Measurements from ENCODE around the gene PFKFB3.

The PFKFB3 gene

GRCh38 chr10:6259153-6259552, 56.4 kb downstream of the PFKFB3 start:
- Histone ChIP-seq H3K4me1 (ENCODE audit: control insufficient read depth in 5 of 5, insufficient read depth in 5 of 5, low read length in 5 of 5) (peaks cover 0 to 2% (median 0%) of the 10 kb centered on the region in 5 donors), H3K9me3 (ENCODE audit: control insufficient read depth in 5 of 5, low read length in 5 of 5) (peaks cover 0 to 2% (median 0%) of the 10 kb centered on the region in 5 donors), H3K27ac (ENCODE audit: low read depth, low read length) (no peak overlapping the region), H3K36me3 (ENCODE audit: control insufficient read depth in 5 of 5, insufficient read depth in 5 of 5, low read length in 5 of 5) (peaks cover 3 to 12% (median 6%) of the 10 kb centered on the region in 5 donors), H3K9ac (ENCODE audit: low read length in 5 of 5) (no peak overlapping the region), H3K27me3 (ENCODE audit: control insufficient read depth in 5 of 5, insufficient read depth in 4 of 5, low read length in 5 of 5) (no peaks in the 10 kb centered on the region), H3K4me3 (ENCODE audit: low read depth in 1 of 5, low read length in 5 of 5) (no peak overlapping the region)

- H3K36me3 ChIP-seq (ENCODE audit: control insufficient read depth in 5 of 5, insufficient read depth in 5 of 5, low read length in 5 of 5), result peaks cover 0 to 8% (median 2%) of the 10 kb centered on the region in 5 donors
Observed at GRCh38 chr10:6260843-6261242, 58.1 kb downstream of the PFKFB3 start.

GRCh38 chr10:6267941-6268340, 65.2 kb downstream of the PFKFB3 start:
- Histone ChIP-seq H3K9ac (ENCODE audit: low read length in 5 of 5) (no peak overlapping the region), H3K36me3 (ENCODE audit: control insufficient read depth in 5 of 5, insufficient read depth in 5 of 5, low read length in 5 of 5) (peaks cover 0 to 3% (median 0%) of the 10 kb centered on the region in 5 donors), H3K27me3 (ENCODE audit: control insufficient read depth in 5 of 5, insufficient read depth in 4 of 5, low read length in 5 of 5) (no peaks in the 10 kb centered on the region), H3K27ac (ENCODE audit: low read depth, low read length) (no peak overlapping the region), H3K4me3 (ENCODE audit: low read depth in 1 of 5, low read length in 5 of 5) (no peak overlapping the region), H3K9me3 (ENCODE audit: control insufficient read depth in 5 of 5, low read length in 5 of 5) (no peaks in the 10 kb centered on the region), H3K4me1 (ENCODE audit: control insufficient read depth in 5 of 5, insufficient read depth in 5 of 5, low read length in 5 of 5) (peaks cover 0 to 2% (median 0%) of the 10 kb centered on the region in 5 donors)

More at GRCh38 chr10:6260843-6261242, 58.1 kb downstream of the PFKFB3 start:
- H3K27ac ChIP-seq (ENCODE audit: low read depth, low read length), result no peak overlapping the region
- no peaks in the 10 kb centered on the region for H3K27me3 ChIP-seq (ENCODE audit: control insufficient read depth in 5 of 5, insufficient read depth in 4 of 5, low read length in 5 of 5)
- H3K4me3 ChIP-seq (ENCODE audit: low read depth in 1 of 5, low read length in 5 of 5), result no peak overlapping the region
- H3K9ac ChIP-seq (ENCODE audit: low read length in 5 of 5), result no peak overlapping the region
- peaks cover 0 to 2% (median 0%) of the 10 kb centered on the region in 5 donors for H3K4me1 ChIP-seq (ENCODE audit: control insufficient read depth in 5 of 5, insufficient read depth in 5 of 5, low read length in 5 of 5)
- H3K9me3 ChIP-seq (ENCODE audit: control insufficient read depth in 5 of 5, low read length in 5 of 5), result peaks cover 0 to 2% (median 0%) of the 10 kb centered on the region in 5 donors

GRCh38 chr10:6269432-6269831, 66.7 kb downstream of the PFKFB3 start:
- Histone ChIP-seq H3K27me3 (ENCODE audit: control insufficient read depth in 5 of 5, insufficient read depth in 4 of 5, low read length in 5 of 5) (no peaks in the 10 kb centered on the region), H3K36me3 (ENCODE audit: control insufficient read depth in 5 of 5, insufficient read depth in 5 of 5, low read length in 5 of 5) (peaks cover 0 to 4% (median 0%) of the 10 kb centered on the region in 5 donors), H3K9me3 (ENCODE audit: control insufficient read depth in 5 of 5, low read length in 5 of 5) (no peaks in the 10 kb centered on the region), H3K4me1 (ENCODE audit: control insufficient read depth in 5 of 5, insufficient read depth in 5 of 5, low read length in 5 of 5) (peaks cover 0 to 1% (median 0%) of the 10 kb centered on the region in 5 donors), H3K27ac (ENCODE audit: low read depth, low read length) (no peak overlapping the region), H3K9ac (ENCODE audit: low read length in 5 of 5) (no peak overlapping the region), H3K4me3 (ENCODE audit: low read depth in 1 of 5, low read length in 5 of 5) (no peak overlapping the region)

GRCh38 chr10:6269953-6270867, 67.5 kb downstream of the PFKFB3 start:
- Histone ChIP-seq H3K4me3 (ENCODE audit: low read depth in 1 of 5, low read length in 5 of 5) (no peak overlapping the region), H3K4me1 (ENCODE audit: control insufficient read depth in 5 of 5, insufficient read depth in 5 of 5, low read length in 5 of 5) (peaks cover 1 to 8% (median 7%) of the 10 kb centered on the region in 5 donors), H3K9me3 (ENCODE audit: control insufficient read depth in 5 of 5, low read length in 5 of 5) (no peaks in the 10 kb centered on the region), H3K27ac (ENCODE audit: low read depth, low read length) (no peak overlapping the region), H3K9ac (ENCODE audit: low read length in 5 of 5) (no peak overlapping the region), H3K36me3 (ENCODE audit: control insufficient read depth in 5 of 5, insufficient read depth in 5 of 5, low read length in 5 of 5) (peaks cover 0 to 4% (median 0%) of the 10 kb centered on the region in 5 donors), H3K27me3 (ENCODE audit: control insufficient read depth in 5 of 5, insufficient read depth in 4 of 5, low read length in 5 of 5) (peaks cover 0 to under 1% (median 0%) of the 10 kb centered on the region in 5 donors)

- H3K27ac ChIP-seq (ENCODE audit: low read depth, low read length), result no peak overlapping the region
- H3K27me3 ChIP-seq (ENCODE audit: control insufficient read depth in 5 of 5, insufficient read depth in 4 of 5, low read length in 5 of 5), result peaks cover 0 to 4% (median 0%) of the 10 kb centered on the region in 5 donors
- peaks cover 4 to 13% (median 11%) of the 10 kb centered on the region in 5 donors for H3K4me1 ChIP-seq (ENCODE audit: control insufficient read depth in 5 of 5, insufficient read depth in 5 of 5, low read length in 5 of 5)
- no peak overlapping the region for H3K4me3 ChIP-seq (ENCODE audit: low read depth in 1 of 5, low read length in 5 of 5)
- H3K9me3 ChIP-seq (ENCODE audit: control insufficient read depth in 5 of 5, low read length in 5 of 5), result no peaks in the 10 kb centered on the region
- H3K36me3 ChIP-seq (ENCODE audit: control insufficient read depth in 5 of 5, insufficient read depth in 5 of 5, low read length in 5 of 5), result peaks cover 0 to 4% (median 0%) of the 10 kb centered on the region in 5 donors
- no peak overlapping the region for H3K9ac ChIP-seq (ENCODE audit: low read length in 5 of 5)
Observed at GRCh38 chr10:6270951-6271350, 68.2 kb downstream of the PFKFB3 start.

- Histone ChIP-seq H3K4me1 (ENCODE audit: control insufficient read depth in 5 of 5, insufficient read depth in 5 of 5, low read length in 5 of 5) (peaks cover 4 to 14% (median 13%) of the 10 kb centered on the region in 5 donors), H3K36me3 (ENCODE audit: control insufficient read depth in 5 of 5, insufficient read depth in 5 of 5, low read length in 5 of 5) (peaks cover 0 to 4% (median 0%) of the 10 kb centered on the region in 5 donors), H3K9ac (ENCODE audit: low read length in 5 of 5) (no peak overlapping the region), H3K27me3 (ENCODE audit: control insufficient read depth in 5 of 5, insufficient read depth in 4 of 5, low read length in 5 of 5) (peaks cover 0 to 4% (median 0%) of the 10 kb centered on the region in 5 donors), H3K27ac (ENCODE audit: low read depth, low read length) (no peak overlapping the region), H3K4me3 (ENCODE audit: low read depth in 1 of 5, low read length in 5 of 5) (no peak overlapping the region), H3K9me3 (ENCODE audit: control insufficient read depth in 5 of 5, low read length in 5 of 5) (no peaks in the 10 kb centered on the region)
Observed at GRCh38 chr10:6271663-6272062, 68.9 kb downstream of the PFKFB3 start.

GRCh38 chr10:6272126-6272525, 69.4 kb downstream of the PFKFB3 start:
- Histone ChIP-seq H3K27ac (ENCODE audit: low read depth, low read length) (no peak overlapping the region), H3K36me3 (ENCODE audit: control insufficient read depth in 5 of 5, insufficient read depth in 5 of 5, low read length in 5 of 5) (peaks cover 0 to 4% (median 0%) of the 10 kb centered on the region in 5 donors), H3K9ac (ENCODE audit: low read length in 5 of 5) (no peak overlapping the region), H3K4me3 (ENCODE audit: low read depth in 1 of 5, low read length in 5 of 5) (no peak overlapping the region), H3K4me1 (ENCODE audit: control insufficient read depth in 5 of 5, insufficient read depth in 5 of 5, low read length in 5 of 5) (peaks cover 4 to 14% (median 13%) of the 10 kb centered on the region in 5 donors), H3K27me3 (ENCODE audit: control insufficient read depth in 5 of 5, insufficient read depth in 4 of 5, low read length in 5 of 5) (peaks cover 0 to 4% (median 0%) of the 10 kb centered on the region in 5 donors), H3K9me3 (ENCODE audit: control insufficient read depth in 5 of 5, low read length in 5 of 5) (no peaks in the 10 kb centered on the region)

GRCh38 chr10:6273351-6273750, 70.6 kb downstream of the PFKFB3 start:
- H3K27ac ChIP-seq (ENCODE audit: low read depth, low read length), result no peak overlapping the region
- peaks cover 0 to 4% (median 0%) of the 10 kb centered on the region in 5 donors for H3K27me3 ChIP-seq (ENCODE audit: control insufficient read depth in 5 of 5, insufficient read depth in 4 of 5, low read length in 5 of 5)
- H3K4me3 ChIP-seq (ENCODE audit: low read depth in 1 of 5, low read length in 5 of 5), result no peak overlapping the region
- H3K9ac ChIP-seq (ENCODE audit: low read length in 5 of 5), result no peak overlapping the region
- H3K9me3 ChIP-seq (ENCODE audit: control insufficient read depth in 5 of 5, low read length in 5 of 5), result no peaks in the 10 kb centered on the region
- peaks cover 0 to 4% (median 0%) of the 10 kb centered on the region in 5 donors for H3K36me3 ChIP-seq (ENCODE audit: control insufficient read depth in 5 of 5, insufficient read depth in 5 of 5, low read length in 5 of 5)
- peaks cover 4 to 14% (median 13%) of the 10 kb centered on the region in 5 donors for H3K4me1 ChIP-seq (ENCODE audit: control insufficient read depth in 5 of 5, insufficient read depth in 5 of 5, low read length in 5 of 5)

- Histone ChIP-seq H3K4me3 (ENCODE audit: low read depth in 1 of 5, low read length in 5 of 5) (no peak overlapping the region), H3K9me3 (ENCODE audit: control insufficient read depth in 5 of 5, low read length in 5 of 5) (no peaks in the 10 kb centered on the region), H3K27ac (ENCODE audit: low read depth, low read length) (no peak overlapping the region), H3K27me3 (ENCODE audit: control insufficient read depth in 5 of 5, insufficient read depth in 4 of 5, low read length in 5 of 5) (peaks cover 0 to 4% (median 0%) of the 10 kb centered on the region in 5 donors), H3K9ac (ENCODE audit: low read length in 5 of 5) (no peak overlapping the region), H3K36me3 (ENCODE audit: control insufficient read depth in 5 of 5, insufficient read depth in 5 of 5, low read length in 5 of 5) (peaks cover 0 to 4% (median 0%) of the 10 kb centered on the region in 5 donors), H3K4me1 (ENCODE audit: control insufficient read depth in 5 of 5, insufficient read depth in 5 of 5, low read length in 5 of 5) (peaks cover 4 to 14% (median 13%) of the 10 kb centered on the region in 5 donors)
Observed at GRCh38 chr10:6274040-6274439, 71.3 kb downstream of the PFKFB3 start.

Data from subcutaneous abdominal adipose tissue (tissue), 5 donors.